Body of pancreas (tissue), 4 donors: ENCODE data around the gene BLTP2.

Experiments used
- POLR2A ChIP-seq, 3 donors: fragments of 450-650 bp; IDR thresholded peaks; one replicate each; pipeline ENCODE4 v1.6.1; 2016; ENCODE audit warnings: antibody characterized with exemption in 3 of 3, mild to moderate bottlenecking in 2 of 3
- TF ChIP-seq, protein P1 (sequence below), 7 experiments: fragments of 450-650 bp in 4 of 7; fragments of 200-600 bp in 3 of 7; sonication (generic) in 3 of 7; IDR thresholded peaks; one replicate each; pipeline ENCODE4 v1.5.1; 2016 to 2019; ENCODE audit warnings: antibody characterized with exemption in 7 of 7

DNA sequence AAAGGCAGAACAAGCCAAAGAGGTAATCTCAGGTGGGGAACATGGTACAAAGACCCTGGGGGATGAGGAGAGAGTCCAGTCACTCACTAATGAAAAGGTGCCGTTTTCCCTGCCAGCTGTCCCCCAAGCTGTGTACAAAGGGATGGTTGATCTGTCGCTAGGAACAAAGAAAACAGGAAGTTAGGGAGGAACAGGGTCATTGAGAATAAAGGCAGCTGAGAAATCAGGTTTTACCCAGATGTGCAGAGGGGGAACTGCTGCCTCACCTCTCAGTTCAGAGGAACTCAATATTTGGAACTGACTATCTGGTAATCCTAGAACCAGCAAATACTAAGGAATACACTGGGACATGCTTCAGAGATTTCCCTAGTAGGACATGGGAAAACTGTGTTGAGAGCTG lies 32.4 kb downstream of the BLTP2 start:
- TF ChIP-seq, protein P1, sequence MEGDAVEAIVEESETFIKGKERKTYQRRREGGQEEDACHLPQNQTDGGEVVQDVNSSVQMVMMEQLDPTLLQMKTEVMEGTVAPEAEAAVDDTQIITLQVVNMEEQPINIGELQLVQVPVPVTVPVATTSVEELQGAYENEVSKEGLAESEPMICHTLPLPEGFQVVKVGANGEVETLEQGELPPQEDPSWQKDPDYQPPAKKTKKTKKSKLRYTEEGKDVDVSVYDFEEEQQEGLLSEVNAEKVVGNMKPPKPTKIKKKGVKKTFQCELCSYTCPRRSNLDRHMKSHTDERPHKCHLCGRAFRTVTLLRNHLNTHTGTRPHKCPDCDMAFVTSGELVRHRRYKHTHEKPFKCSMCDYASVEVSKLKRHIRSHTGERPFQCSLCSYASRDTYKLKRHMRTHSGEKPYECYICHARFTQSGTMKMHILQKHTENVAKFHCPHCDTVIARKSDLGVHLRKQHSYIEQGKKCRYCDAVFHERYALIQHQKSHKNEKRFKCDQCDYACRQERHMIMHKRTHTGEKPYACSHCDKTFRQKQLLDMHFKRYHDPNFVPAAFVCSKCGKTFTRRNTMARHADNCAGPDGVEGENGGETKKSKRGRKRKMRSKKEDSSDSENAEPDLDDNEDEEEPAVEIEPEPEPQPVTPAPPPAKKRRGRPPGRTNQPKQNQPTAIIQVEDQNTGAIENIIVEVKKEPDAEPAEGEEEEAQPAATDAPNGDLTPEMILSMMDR (IDR thresholded peaks at IDR 0.05): no peak
- TF ChIP-seq POLR2A (IDR thresholded peaks at IDR 0.05): no peak
